CD4-positive, alpha-beta T cell treated with Interferon alpha-2 for 1 hour (primary cell): Measurements from ENCODE around the gene STYXL1.
"Not testable (repeated sequence)": the region's sequence is repeated elsewhere in the genome, so short reads cannot be mapped to it uniquely, and the experiment has no call there.

ENCODE experiments used
- DNase-seq, 2 donors: peaks; one replicate each; pipeline ENCODE4 v3.0.0-alpha.2; 2020 to 2022

The STYXL1 gene

DNA sequence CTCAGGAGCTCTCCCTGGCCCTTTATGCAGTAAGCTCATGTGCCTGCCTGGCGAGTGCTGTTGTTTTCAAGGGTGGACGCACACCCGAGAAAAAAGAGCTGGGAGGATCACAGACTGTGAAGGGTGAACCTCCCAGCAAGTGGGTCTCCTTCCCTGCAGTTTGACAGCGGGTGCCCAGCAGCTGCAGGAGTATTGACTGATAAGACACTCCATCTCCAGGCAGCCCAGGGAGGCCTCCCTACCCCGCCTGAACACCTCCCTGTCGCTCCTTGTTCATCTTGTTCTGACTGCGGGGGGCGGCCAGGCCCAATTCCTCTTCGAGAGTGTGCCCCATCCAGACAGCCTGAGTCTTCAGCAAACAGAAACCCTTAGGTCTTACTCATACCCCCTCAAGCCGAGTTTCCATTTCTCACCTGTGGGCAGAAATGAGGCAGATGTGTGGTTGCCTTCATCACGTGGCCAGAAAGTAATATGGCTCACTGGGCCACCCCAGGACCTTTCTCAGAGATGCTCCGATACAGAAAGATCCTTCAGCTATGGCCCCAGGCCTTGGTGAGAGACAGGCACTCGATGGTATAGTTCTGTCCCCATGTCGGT lies 17.3 kb upstream of the STYXL1 start:
- no peak for DNase-seq

DNA sequence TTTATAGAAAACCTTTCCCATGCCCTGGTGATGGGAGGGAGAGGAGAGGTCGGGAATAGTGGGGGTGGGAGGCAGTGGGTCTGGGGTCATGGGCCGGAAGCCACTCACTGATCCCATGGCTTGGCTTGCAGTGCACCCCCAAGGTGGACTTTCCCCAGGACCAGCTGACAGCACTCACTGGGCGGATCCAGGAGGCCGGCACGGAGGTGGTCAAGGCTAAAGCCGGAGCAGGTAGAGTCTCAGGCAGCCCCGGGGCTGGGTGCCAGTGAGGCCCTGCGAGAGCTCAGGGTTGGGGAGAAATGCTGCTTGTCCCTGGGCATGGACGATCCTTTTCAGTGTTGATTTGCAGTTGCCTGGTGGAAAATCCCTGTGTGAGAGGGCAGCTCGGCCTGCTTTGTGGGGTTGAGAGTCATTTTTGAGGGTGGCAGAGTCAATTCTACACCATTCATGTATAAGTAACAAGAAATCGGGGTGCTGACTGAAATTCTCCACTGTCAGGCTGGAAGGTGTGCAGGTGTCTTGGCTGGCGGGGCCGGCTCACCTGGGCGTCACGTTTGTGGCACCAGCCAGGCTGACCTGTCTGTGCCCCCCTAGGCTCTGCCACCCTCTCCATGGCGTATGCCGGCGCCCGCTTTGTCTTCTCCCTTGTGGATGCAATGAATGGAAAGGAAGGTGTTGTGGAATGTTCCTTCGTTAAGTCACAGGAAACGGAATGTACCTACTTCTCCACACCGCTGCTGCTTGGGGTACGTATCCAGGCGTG lies 16.6 kb upstream of the STYXL1 start:
- DNase-seq = no peak

DNA sequence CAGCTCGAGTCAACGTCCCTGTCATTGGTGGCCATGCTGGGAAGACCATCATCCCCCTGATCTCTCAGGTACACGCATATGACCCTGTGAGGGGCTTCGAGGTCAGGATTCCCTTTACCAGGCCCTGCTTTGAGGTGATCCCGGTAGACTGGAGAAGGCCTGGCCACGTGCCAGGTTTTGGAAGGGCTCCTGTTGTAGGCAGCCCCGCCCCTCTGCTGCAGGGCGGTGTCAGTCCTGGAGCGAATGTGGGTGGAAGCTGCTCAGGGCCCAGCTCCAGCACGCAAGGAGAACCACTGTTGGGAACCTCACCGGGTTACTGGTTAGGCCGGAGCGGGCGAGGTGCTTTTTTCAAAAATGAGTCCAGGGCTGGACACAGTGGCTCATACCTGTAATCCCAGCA lies 15.7 kb upstream of the STYXL1 start:
- DNase-seq = no peak

DNA sequence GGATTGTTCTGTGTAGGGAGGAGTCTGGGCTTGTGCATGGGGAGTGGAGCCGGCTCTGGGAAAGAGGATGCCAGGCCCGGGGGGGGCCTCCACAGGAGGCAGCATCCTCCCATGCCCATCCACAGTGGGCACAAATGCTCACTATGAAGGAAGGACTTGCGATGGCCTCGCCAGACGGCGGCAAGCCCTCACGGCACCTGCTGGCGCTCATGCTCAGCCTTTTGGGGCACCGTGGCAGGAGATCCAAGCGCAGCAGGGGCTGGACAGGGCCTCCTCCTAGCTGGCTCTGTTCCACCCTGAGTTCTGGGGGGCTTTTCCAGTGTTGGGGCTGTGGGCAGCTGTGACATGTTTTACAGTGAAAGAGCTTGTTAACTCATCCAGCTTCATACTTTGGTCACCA lies 15.3 kb upstream of the STYXL1 start:
- DNase-seq = no peak

DNA sequence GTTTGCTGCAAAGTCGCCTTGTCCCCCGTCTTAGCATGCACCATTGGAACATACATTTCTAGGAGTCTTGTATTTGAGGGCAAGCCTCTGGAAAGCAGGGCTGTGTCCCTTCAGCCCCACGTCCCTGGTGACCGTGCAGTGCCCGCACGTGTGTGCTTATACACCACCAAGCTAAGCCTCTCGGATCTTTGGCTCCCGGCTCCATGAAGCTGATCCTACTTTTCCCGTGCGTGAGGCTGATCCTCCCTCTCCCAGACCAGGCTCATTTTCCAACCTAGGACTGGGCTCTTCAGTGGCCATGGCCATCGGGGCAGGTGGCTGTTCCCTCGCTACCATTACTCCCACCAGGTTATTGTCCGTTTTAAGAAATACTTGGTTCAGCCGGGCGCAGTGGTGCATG lies 14.5 kb upstream of the STYXL1 start:
- DNase-seq = no peak

DNA sequence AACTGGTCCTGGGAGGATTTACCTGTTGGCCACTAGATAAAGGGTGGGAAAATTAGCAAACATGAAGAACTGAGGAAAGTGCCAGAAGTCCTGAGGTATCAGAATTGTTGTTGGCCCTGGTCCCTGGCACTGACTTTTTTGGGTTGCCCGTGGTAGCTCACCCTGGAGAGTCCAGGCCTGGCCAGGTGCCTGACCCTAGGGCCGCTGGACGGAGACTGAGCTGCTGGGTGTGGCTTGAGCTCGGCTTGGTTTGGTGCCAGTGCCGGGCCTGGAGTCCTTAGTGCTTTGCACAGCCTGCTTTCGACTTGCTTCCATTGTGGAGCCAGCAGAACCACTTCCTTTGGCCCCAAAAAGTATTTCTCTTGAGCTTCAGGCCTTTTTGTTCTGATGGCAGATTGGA lies 13.0 kb upstream of the STYXL1 start:
- no peak for DNase-seq

DNA sequence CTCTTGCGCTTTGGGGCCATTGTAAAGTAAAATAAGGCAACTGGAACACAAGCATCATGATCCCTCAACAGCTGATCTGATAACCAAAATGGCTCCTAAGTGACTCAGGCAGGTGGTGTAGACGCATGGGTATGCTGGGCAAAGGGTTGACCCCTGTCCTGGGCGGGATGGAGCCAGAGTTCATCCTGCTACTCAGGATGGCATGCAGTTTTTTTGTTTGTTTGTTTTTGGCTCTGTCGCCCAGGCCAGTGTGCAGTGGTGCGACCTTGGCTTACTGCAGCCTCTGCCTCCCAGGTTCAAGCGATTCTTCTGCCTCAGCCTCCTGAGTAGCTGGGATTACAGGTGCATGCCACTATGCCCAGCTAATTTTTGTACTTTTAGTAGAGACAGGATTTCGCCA lies 10.9 kb upstream of the STYXL1 start:
- not testable (repeated sequence) for DNase-seq

DNA sequence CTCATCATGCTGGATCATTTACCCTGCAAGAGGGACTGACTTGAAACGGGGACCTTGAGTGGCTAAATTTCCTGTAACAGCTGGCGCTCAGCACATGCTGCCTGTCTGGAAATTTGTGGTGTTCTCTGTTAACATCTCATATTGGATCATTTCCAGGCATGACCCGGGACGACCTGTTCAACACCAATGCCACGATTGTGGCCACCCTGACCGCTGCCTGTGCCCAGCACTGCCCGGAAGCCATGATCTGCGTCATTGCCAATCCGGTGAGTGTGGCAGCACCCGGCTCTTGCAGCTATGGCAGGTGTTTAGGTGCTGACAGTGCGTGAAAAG lies 10.0 kb upstream of the STYXL1 start:
- no peak for DNase-seq

DNA sequence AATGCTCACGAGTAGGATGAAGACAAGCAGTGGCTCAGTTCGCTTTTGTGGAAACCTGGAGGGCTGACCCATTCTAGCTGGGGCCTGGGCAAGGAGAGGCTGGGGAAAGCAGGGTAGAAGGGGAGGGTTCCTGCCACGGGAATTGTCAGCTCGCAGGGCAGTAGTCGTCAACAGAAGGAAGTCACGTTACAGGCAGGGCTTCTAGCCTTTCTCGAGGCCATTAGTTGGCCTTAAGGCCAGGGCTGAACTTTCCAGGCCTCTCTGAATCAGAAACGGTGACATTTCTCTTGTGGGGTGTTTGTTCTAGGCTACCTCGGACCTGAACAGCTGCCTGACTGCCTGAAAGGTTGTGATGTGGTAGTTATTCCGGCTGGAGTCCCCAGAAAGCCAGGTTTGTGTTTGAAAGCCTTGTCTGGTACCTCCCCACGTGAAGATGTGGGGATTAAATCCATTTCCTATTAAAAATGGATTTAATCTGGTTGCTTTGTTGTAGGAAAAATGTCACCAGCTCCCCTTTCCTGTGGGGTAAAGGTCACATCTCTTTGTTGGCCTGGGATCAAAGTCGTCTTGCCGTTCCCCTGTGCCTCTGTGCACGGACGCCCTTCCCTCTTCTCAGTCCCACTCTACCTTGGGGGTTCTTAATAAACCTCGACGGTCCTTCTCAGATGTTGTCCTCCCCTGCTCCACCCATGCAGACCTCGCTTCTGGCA lies 9.5 kb upstream of the STYXL1 start:
- DNase-seq = no peak

DNA sequence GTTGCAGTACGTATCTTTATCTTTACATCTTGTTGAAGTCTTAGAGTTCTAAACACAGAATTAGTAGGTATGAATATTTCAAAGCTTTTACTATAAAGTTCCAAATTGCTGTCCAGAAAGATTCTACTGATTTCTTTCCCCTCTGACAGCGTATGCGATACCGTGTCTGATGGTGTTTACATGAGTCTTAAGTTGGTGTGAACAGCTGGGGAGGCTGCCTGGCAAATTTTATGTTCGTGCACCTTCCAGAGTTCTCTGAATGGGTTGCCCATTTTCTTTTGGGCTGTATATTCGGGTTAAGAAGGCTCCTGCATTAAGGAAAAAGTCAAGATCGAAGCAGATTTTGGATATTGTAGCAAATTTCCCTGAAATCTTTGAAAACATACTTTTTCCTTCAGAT lies 8.4 kb upstream of the STYXL1 start:
- no peak for DNase-seq

DNA sequence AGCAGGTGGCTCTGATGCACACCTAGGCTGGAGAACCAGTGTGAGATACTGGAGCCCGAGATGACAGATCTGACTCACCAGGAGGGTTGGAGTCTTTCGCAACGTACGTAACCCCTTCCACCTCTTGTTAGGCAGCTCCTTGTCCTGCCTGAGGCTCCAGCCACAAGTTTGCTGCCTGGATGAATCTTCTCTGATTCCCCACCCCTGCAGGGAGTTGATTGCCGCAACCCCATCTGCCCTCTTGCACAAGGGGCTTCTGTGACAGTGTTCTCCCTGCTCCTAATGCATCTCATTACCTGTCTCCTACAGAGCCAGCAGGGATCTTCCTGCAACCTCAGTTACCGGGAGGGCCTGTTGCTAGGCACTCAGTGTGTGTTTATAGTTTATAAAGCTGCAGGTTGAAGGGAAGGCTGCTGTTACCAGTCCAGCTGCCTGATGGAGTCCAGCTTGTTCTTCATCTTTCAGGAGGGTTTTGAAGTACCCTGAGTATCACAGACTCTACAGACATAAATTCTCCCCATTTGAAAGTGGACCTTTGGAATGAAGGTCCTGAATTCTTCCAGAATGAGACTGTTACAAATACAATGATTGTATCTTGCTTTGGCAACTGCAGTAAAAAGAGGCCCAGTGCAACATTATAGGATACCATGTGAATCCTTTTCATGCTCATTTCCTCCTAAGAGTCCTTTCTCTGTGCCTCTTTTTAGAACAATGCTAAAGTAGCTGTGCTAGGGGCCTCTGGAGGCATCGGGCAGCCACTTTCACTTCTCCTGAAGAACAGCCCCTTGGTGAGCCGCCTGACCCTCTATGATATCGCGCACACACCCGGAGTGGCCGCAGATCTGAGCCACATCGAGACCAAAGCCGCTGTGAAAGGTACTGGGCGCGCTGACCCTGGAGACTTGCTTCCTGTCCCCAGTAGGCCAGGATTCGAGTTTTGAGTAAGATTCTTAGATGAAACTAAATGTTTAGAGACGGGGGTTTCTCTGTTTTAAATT lies 6.6 kb upstream of the STYXL1 start:
- no peak for DNase-seq

DNA sequence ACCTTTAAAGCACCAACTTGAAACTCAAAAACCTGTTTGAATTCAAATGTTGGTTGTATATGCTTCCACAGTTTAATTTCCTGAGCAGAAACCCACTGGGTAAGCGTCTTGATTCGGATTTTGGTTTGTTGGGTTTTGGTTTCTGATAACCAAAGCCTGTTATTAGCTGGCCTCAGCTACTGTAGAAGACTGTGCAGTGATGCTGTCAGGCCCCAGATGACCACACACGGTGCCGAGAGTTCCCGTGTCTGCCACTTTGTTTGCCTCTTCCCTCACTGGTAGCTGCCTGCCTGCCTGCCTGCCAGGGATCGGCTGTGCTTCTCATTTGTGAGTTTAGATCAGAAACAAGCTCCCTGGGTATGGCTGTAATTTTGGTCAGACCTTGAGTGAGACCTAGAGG lies 5.7 kb upstream of the STYXL1 start:
- no peak for DNase-seq

DNA sequence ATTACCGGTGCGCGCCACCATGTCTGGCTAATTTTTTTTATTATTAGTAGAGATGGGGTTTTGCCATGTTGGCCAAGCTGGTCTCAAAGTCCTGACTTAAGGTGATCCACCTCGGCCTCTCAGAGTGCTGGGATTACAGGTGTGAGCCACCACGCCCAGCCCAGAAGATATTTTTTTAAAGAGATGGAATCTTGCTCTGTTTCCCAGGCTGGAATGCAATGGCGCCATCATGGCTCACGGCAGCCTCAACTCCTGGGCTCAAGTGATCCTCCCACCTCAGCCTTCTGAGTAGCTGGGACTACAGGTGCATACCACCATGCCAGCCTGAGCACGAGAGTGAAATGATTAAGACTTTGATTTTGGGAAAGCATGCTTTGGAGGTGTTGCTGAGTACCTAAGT lies 4.9 kb upstream of the STYXL1 start:
- DNase-seq = not testable (repeated sequence)

DNA sequence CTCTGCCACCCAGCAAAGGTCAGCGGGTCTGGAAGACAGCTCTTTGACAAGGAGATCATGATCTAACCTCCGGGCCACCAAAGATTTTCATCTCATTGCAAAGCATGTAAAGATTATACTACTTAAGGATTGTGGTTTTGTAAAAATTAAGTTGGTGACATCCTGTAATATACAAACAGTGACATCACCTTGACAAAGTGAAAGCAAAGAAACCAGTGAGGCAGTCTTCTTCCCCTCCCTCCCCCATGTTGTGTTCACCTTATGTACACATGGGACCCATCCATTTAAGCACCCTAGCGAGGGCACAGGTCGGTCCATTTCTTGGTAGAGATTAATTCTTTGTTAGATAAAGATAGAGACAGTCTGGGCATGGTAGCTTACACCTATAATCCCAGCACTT lies 4.0 kb upstream of the STYXL1 start:
- DNase-seq = peak in 1 of 2 donors; percentile 53

DNA sequence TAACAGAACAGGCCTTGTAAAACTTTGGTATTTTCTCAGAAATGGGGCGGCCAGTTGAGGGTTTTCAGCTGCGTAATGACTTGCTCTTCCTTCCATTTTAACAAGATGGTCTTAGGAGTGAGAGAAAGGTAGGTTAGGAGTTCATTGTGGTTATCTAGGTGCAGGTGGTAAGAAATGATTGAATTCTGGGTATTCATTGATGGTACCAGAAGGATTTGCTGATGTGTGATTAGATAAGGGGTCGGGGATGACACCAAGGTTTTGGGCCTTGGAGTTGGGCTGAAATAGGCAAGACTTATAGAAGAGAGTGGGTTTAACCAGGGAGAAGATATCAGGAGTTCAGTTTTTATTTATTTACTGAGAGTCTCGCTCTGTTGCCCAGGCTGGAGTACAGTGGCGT lies 2.7 kb upstream of the STYXL1 start:
- DNase-seq = no peak

DNA sequence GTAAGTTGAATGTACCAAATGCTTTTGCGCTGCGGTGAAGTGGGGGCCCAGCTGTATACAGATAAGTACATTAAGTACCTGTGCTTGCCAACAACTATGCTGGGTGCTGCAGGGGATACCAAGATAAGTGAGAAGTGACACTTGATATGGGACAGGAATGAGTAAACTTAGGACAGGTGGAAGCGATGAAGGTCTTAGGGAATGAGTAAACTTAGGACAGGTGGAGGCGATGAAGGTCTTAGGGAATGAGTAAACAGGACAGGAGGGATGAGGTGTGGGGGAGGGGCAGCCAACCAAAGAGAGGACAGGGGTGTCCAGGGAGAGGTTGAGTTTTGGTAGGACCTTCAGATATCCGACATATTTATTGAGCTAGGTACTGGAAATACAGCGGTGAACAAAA lies 1.5 kb upstream of the STYXL1 start:
- no peak for DNase-seq

DNA sequence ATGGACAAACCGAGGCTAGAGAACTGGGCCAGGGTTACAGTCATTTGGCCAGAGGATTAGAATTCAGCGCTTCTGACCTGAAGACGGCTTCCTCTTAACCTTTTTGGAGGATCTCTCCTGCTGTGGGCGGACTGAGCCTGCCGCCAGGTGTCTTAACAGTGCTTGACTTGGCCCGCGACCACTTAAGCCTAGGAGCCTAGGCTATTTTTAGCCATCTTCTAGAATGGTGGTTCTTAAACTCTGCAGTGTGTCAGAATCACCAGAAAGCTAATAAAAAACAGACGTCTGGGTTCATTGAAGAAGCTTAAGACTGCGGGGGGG lies 828 bp upstream of the STYXL1 start:
- DNase-seq = peak in 1 of 2 donors; percentile 28

DNA sequence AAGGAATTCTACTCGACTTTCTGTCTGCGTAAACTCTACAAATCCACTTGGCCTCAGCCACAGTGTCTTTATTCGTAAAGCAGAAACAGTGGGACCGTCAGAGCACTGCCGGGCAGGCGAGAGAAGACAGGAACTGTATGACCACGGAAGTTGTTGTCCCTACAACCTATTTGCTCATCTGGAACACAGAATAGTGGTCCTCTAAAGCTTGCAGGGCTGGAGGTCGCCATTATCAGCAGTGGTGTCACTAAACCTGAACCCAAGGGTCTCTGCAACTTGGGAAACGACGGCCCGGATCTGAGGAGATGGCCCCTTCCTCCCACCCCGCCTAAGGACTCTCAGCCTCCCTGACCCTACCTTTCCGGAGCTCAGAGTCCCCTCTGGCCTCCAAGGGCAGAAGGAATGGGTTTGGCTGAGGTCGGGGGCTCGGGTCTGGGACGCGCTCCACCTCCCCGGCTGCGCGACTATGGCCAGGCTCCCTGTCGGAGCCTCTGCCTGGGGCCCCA lies 442 bp downstream of the STYXL1 start:
- no peak for DNase-seq

DNA sequence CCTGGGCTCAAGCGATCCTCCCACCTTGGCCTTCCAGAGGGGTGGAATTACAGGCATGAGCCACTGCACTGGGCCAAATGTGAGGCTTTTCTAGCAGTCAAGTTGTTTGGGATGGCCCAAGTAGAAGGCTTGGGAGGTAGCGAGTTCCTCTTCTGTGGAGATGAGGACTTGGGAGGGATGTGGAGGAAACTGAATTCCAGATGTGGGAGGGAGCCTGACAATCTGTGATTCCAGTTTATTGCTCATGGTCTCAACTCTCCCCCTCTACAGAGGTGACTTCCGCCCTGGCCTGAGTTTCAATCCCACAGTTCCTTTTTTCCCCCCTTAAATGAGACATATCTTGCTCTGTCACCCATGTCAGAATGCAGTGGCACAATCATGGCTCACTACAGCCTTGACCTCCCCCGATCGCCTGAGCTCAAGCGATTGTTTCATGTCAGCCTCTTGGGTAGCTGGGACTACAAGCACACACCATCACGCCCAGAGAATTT lies 3.4 kb downstream of the STYXL1 start:
- no peak for DNase-seq

DNA sequence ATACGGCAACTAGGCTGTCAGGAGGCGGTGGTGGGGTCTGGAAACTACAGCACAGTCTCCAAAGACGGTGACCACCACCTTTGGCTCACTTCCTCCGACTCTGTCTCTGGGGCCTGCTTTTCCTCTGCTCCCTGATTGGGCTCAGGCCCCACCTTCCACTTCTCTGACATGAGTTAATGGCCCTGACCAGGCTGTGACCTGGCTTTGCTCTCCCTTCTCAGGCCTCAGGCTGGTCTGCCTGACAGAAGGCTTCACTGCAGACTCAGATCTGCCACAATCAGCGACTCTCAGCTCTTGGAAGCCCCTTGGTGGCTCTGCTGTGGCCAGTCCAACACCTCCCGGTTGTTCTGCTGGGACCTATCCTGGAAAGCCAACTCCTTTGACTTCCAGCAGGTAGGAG lies 7.7 kb downstream of the STYXL1 start:
- DNase-seq = no peak

DNA sequence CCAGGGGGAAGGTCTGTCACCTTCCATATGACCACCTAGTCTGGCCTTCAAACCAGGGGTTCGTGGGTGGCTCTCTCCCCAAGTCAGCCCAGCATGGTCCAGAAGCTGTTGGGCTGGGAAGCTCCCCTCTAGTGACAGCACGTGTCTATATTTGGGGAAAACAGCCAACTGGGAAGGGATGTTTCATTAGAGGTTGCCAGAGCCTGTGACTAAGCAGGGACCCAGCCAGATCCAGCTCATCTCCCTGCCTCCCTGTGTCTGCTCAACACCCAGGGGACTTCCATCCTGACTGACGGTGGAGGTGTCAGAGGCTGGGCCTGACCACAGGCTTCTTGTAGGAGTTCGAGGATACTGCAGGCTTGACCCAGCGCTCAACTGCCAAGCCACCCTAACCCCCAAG lies 10.5 kb downstream of the STYXL1 start:
- no peak for DNase-seq

DNA sequence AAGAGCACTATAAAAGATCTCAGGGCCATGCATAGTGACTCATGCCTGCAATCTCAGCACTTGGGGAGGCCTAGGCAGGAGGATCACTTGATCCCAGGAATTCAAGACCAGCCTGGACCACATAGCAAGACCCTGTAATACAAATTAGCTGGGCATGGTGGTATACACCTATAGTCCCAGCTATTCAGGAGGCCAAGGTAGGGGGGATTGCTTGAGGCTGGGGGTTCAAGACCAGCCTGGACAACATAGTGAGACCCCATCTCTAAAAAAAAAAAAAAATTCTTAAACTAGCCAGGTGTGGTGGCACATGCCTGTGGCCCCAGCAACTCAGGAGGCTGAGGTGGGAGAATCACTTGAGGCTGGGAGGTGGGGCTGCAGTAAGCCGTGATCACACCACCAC lies 15.8 kb downstream of the STYXL1 start:
- no peak for DNase-seq

DNA sequence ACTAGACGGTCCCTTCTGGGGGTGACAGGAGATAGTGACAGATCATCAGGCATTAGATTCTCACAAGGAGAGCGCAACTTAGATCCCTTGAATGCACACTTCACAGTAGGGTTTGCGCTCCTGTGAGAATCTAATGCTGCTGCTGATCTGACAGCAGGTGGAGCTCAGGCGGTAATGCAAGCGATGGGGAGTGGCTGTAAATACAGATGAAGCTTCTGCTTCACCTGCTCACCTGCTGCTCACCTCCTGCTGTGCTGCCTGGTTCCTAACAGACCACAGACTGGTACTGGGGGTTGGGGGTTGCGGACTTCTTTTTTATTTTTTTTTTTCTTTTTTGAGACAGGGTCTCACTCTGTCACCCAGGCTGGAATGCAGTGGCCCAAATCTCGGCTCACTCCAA lies 18.1 kb downstream of the STYXL1 start:
- DNase-seq = not testable (repeated sequence)
